Measurements from ENCODE around the gene S100A13. TPM values are rescaled to one million over a fixed set of nuclear protein-coding genes. Genes with fewer than 3 reads are reported as not detected.
"Not testable (repeated sequence)": the region's sequence is repeated elsewhere in the genome, so short reads cannot be mapped to it uniquely, and the experiment has no call there.

Gene S100A13
- total RNA-seq, result 10 to 100 TPM; 54.2 to 78.2 TPM
- 90.9 TPM for polyA plus RNA-seq (ENCODE audit: insufficient read depth, low read depth, low replicate concordance)
- long read RNA-seq, donor 1, transcript S100A13-203 (3 exons, 579 nt), result major isoform, 8 of 264 reads
- long read RNA-seq, donor 1, partial matches to known transcripts, result 253 of 264 reads
- long read RNA-seq, donor 1, other reads (novel, unspliced or antisense), result 0 of 264 reads
- long read RNA-seq, donor 2, partial matches to known transcripts, result 269 of 272 reads
- long read RNA-seq, donor 2, other reads (novel, unspliced or antisense), result 0 of 272 reads

DNA sequence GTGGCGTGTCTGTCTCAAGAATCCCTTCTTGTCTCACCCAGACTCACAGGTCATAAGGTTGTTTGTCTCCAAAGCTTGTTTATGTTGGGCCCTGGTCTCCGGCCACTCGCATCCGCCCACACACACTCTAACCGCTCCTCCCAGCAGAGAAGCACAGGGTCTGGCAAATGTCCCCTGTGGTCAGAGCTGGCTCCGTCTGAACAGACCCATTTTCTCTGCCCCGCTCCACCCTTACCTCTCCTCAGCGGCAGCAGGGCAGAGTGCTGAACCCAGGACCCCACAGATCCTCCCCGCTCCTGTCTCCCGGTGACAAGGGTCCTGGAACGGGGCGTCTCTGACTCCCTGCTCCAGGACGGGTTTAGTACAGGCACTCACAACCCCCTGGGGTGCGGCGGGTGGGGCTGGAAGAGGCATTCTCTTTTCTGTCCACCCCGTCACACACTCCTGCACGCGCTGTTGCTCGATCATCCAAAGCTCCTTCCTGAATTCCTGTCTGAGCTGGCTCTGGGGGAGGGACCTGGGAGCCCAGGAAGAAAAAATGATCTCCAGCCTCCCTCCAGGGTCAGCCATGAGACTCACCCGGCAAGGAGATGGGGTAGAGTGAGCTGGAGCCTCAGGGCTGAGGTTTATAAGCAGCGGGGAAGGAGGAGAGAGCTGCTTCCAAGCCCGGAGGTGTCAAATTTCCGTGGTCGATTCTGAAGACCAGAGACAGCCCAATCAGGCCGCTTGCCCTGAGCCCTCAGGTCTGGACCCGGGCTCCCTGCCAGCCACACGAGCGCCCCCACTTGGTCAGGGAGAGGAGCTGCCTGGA is at the start of gene S100A13:
Gene S100A13, minus strand, starts transcription at position 602 of the 811 bp plus-strand sequence. CDS start 1,033 bp downstream, outside the sequence.
- intact Hi-C loops (cut with DNase I; ENCODE audit: low total_unique reads), result no loop called here
- TF ChIP-seq CTCF (IDR thresholded peaks at IDR 0.05) (peak; percentile 37 to 64 (median 62)), POLR2A (IDR thresholded peaks at IDR 0.05) (no peak)
- Histone ChIP-seq H3K27me3 (no peaks in the 10 kb centered on the region), H3K4me3 (peak within 1 kb of the TSS; percentile 38 to 67), H3K9me3 (no peaks in the 10 kb centered on the region), H3K27ac (peak within 1 kb of the TSS; percentile 94 to 95), H3K4me1 (peaks cover 32% of the 10 kb centered on the region), H3K36me3 (ENCODE audit: low read depth, missing control alignments) (no peaks in the 10 kb centered on the region)
- DNase-seq, result peak; percentile 84
- WGBS, 2 donors, result 26 to 63% methylated on average over 19 to 28 of the region's 28 CpGs

GRCh38 chr1:153673511-153673910 is 46.2 kb upstream of the S100A13 start:
- no peak for TF ChIP-seq CTCF (IDR thresholded peaks at IDR 0.05)
- no peak for TF ChIP-seq POLR2A (IDR thresholded peaks at IDR 0.05)
- Histone ChIP-seq H3K36me3 (ENCODE audit: low read depth, missing control alignments) (no peaks in the 10 kb centered on the region), H3K4me3 (no peak overlapping the region), H3K9me3 (no peaks in the 10 kb centered on the region), H3K27me3 (no peaks in the 10 kb centered on the region), H3K4me1 (peaks cover 15% of the 10 kb centered on the region), H3K27ac (no peak overlapping the region)
- DNase-seq, result no peak
- WGBS, 2 donors, result 97 to 100% methylated on average over 2 of the region's 2 CpGs
- intact Hi-C loops (cut with DNase I; ENCODE audit: low total_unique reads), result no loop called here

GRCh38 chr1:153671628-153672353 is 44.5 kb upstream of the S100A13 start:
- H3K27ac ChIP-seq, result peak overlapping the region; percentile 71 to 89
- H3K27me3 ChIP-seq; H3K4me1 ChIP-seq; H3K9me3 ChIP-seq; H3K36me3 ChIP-seq (ENCODE audit: low read depth, missing control alignments); intact Hi-C loops (cut with DNase I; ENCODE audit: low total_unique reads): not testable (repeated sequence)
- WGBS, 2 donors, result 8% methylated on average over 28 of the region's 28 CpGs
- TF ChIP-seq CTCF (IDR thresholded peaks at IDR 0.05), result peak in 1 of 3 experiments; percentile 17
- DNase-seq, result peak; percentile 55
- peak overlapping the region; percentile 57 to 96 for H3K4me3 ChIP-seq

DNA sequence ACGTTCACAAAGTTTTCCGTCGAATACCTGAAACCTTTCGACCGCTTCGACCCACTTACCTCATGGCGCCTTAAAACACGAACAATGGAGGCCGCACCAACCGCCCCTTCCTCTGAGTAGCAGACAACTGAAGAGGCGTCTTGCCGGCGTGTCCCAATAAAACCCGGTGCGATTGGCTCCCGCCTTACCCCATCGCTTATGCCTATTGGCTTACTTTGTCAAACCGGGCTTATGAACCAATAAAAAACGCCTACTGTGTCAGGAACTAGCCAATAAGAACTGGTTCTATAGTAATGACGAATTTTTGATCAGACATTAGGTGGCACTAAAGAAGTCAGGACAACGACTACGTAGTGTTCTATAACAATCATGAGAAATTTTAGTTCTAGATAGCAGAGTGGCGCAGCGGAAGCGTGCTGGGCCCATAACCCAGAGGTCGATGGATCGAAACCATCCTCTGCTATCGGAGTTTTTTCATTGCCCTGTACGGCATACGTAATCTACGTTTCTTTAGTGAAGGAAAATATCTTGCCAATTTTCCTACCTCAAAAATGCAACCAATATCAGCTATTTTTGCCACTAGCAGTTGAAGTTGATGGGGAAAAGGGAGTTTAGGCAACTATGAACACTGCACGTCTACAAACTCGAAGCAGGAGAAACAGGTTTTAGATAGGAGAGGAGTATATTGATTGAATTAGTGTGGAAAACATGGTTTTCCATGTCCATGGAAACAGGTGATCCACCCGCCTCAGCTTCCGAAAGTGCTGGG is 43.7 kb upstream of the S100A13 start, which contains the start of gene ILF2:
Gene ILF2, minus strand, starts transcription at position 135 of the 769 bp plus-strand sequence. Its CDS starts 71 bp downstream, at position 64.
- H3K9me3 ChIP-seq, result no peaks in the 10 kb centered on the region
- no peaks in the 10 kb centered on the region for H3K27me3 ChIP-seq
- H3K27ac ChIP-seq, result peak within 1 kb of the TSS; percentile 89 to 92
- intact Hi-C loops (cut with DNase I; ENCODE audit: low total_unique reads), result no loop called here
- 0% methylated on average over 35 of the region's 35 CpGs for WGBS, 2 donors
- DNase-seq, result peak; percentile 98
- no peaks in the 10 kb centered on the region for H3K36me3 ChIP-seq (ENCODE audit: low read depth, missing control alignments)
- peak within 1 kb of the TSS; percentile 70 to 96 for H3K4me3 ChIP-seq
- H3K4me1 ChIP-seq, result peaks cover 9% of the 10 kb centered on the region
- TF ChIP-seq POLR2A (IDR thresholded peaks at IDR 0.05) (peak; percentile 66), CTCF (IDR thresholded peaks at IDR 0.05) (peak in 1 of 3 experiments; percentile 26)
